OCI-M2 (cell line): Measurements from ENCODE around the gene TMEM163.
"Not testable (repeated sequence)": the region's sequence is repeated elsewhere in the genome, so short reads cannot be mapped to it uniquely, and the experiment has no call there.

Source experiments
- DNase-seq: peaks from one replicate; lab custom pipeline; 2025; ENCODE audit not compliant: unreplicated experiment; lab: John Stamatoyannopoulos, UW

TMEM163 gene

GRCh38 chr2:134718817-134719814 lies at the start of gene TMEM163:
TMEM163 (minus strand) TSS chr2:134719000.
- no peak for DNase-seq

GRCh38 chr2:134766583-134766982 lies 47.8 kb upstream of the TMEM163 start:
- DNase-seq: no peak

GRCh38 chr2:134765987-134766386 lies 47.2 kb upstream of the TMEM163 start:
- DNase-seq: no peak

- DNase-seq: no peak
Measured at GRCh38 chr2:134764164-134764563, 45.4 kb upstream of the TMEM163 start.

GRCh38 chr2:134763164-134763710 lies 44.4 kb upstream of the TMEM163 start:
- DNase-seq: no peak

- DNase-seq: no peak
Measured at GRCh38 chr2:134762508-134762907, 43.7 kb upstream of the TMEM163 start.

- DNase-seq: no peak
Measured at GRCh38 chr2:134760385-134760784, 41.6 kb upstream of the TMEM163 start.

- DNase-seq: no peak
Measured at GRCh38 chr2:134758633-134759032, 39.8 kb upstream of the TMEM163 start.

GRCh38 chr2:134751981-134752380 lies 33.2 kb upstream of the TMEM163 start:
- DNase-seq: not testable (repeated sequence)

- no peak for DNase-seq
Measured at GRCh38 chr2:134745546-134745945, 26.7 kb upstream of the TMEM163 start.

GRCh38 chr2:134745023-134745422 lies 26.2 kb upstream of the TMEM163 start:
- DNase-seq: no peak

GRCh38 chr2:134739879-134740301 lies 21.1 kb upstream of the TMEM163 start:
- no peak for DNase-seq

- DNase-seq: no peak
Measured at GRCh38 chr2:134739236-134739878, 20.6 kb upstream of the TMEM163 start.

GRCh38 chr2:134738141-134738870 lies 19.5 kb upstream of the TMEM163 start:
- DNase-seq: no peak

- DNase-seq: no peak
Measured at GRCh38 chr2:134737671-134738070, 18.9 kb upstream of the TMEM163 start.

- DNase-seq: no peak
Measured at GRCh38 chr2:134736167-134736880, 17.5 kb upstream of the TMEM163 start.

- no peak for DNase-seq
Measured at GRCh38 chr2:134728163-134728562, 9.4 kb upstream of the TMEM163 start.

- DNase-seq: no peak
Measured at GRCh38 chr2:134727385-134727784, 8.6 kb upstream of the TMEM163 start.

- DNase-seq: no peak
Measured at GRCh38 chr2:134726645-134727044, 7.8 kb upstream of the TMEM163 start.

- no peak for DNase-seq
Measured at GRCh38 chr2:134725876-134726275, 7.1 kb upstream of the TMEM163 start.
